Ammon's horn (tissue), 1 donor: ENCODE results near the gene SLC4A2.
"Not testable (repeated sequence)": the region's sequence is repeated elsewhere in the genome, so short reads cannot be mapped to it uniquely, and the experiment has no call there.

ENCODE experiments used
- DNase-seq: peaks from one replicate; pipeline ENCODE4 v3.0.0-alpha.2; 2016; ENCODE audit warnings: low spot score

The SLC4A2 gene

DNA sequence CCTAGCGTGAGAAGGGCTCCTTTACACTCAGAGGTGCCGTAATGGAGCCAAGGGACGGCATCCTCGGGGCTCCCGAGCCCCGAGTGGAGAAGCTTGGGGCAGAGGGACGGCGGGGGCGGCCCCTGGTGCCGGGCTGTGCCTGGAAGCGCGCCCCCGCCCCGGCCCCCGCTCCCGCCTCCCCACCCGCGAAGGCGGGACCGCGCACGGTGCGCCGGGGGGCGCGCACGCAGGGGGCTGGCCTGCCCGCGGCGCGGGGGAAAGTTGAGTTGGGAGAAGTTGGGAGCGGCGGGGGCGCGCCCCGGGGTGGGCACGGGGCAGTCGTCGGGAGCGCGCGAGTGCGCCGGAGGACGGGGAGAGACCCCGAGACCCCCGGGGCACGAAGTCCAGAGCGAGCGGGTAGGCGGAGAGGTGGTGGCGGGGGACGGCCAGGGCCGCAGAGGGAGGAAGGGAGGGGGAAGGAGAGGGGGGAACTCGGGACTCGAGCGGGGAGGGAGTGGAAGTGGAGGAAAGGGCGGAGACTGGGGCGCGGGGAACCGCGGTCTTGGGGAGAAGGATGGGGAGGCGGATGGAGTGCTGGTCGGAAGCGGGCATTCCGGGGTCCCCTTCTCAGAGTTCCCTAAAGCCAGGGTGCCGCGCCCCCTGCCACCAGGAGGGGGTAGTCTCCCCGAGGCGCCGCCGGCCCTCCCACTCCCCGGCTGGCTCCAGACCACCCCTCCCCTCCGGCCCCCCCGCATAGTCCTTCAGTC lies at the start of gene SLC4A2:
TSS of gene SLC4A2 (plus strand) at position 223 of the 746 bp plus-strand sequence. CDS start 2,399 bp downstream, outside the sequence.
- DNase-seq = peak; percentile 85

DNA sequence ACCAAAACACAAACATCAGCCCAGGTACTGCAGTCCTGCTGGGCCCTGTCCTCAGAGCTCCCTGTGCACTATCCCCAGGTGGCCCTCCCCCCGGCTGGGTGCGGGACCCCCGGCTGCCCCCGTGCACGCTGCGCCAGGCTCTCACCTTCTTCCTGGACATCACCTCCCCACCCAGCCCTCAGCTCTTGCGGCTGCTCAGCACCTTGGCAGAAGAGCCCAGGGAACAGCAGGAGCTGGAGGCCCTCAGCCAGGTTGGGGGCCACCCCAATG lies 49.4 kb upstream of the SLC4A2 start:
- no peak for DNase-seq

DNA sequence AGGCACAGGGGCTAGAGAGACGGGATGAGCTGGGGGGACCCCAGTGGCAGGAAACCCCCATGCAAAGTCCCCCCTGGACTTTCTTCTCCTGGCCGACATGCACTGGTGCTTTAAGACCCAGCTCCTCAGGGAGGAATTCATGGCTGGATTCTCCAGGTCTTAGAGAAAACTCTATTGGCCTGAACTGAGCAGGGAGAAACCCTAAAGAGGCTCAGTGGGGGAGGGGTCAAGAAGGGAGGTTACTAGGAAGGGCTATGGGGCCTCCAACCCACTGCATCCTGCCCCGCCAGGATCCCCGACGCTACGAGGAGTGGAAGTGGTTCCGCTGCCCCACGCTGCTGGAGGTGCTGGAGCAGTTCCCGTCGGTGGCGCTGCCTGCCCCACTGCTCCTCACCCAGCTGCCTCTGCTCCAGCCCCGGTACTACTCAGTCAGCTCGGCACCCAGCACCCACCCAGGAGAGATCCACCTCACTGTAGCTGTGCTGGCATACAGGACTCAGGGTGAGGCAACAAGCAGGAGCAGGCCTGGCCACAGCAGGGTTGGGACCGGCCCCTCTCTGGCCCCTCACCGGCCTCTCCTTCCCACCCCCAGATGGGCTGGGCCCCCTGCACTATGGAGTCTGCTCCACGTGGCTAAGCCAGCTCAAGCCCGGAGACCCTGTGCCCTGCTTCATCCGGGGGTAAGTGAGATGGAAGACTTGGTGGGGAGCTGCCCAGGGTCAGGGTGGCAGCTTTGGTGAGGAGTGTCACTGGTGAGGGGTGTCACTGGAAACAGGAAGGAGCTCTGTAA lies 48.9 kb upstream of the SLC4A2 start:
- no peak for DNase-seq

DNA sequence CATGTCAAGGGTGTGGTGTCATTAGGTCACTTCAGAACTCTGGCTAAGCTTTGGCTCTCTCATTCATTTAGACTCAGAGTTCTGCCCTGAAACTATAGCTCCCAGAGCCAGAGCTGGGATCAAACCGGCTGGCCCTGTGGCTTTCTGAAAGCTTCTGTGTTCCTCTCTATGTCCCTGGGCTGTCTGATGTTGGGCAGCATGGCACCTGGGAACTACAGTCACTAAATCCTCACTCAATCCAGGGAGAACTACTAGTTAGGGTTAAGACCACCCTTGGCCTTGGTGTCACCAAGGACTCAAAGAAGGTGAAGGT lies 48.3 kb upstream of the SLC4A2 start:
- no peak for DNase-seq

DNA sequence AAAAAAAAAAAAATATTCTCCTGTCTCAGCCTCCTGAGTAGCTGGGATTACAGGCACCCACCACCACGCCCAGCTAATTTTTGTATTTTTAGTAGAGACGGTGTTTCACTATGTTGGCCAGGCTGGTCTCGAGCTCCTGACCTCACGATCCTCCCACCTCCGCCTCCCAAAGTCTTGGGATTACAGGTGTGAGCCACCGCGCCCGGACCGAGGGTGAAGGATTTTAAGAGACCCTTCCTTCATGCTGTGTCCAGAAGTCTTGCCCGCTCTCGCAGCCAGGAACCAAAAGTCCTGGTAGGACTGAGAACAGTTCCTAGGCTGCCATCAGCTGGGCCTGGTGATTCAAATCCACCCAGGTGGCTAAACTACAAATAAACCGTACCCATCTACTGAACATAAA lies 47.8 kb upstream of the SLC4A2 start:
- not testable (repeated sequence) for DNase-seq

DNA sequence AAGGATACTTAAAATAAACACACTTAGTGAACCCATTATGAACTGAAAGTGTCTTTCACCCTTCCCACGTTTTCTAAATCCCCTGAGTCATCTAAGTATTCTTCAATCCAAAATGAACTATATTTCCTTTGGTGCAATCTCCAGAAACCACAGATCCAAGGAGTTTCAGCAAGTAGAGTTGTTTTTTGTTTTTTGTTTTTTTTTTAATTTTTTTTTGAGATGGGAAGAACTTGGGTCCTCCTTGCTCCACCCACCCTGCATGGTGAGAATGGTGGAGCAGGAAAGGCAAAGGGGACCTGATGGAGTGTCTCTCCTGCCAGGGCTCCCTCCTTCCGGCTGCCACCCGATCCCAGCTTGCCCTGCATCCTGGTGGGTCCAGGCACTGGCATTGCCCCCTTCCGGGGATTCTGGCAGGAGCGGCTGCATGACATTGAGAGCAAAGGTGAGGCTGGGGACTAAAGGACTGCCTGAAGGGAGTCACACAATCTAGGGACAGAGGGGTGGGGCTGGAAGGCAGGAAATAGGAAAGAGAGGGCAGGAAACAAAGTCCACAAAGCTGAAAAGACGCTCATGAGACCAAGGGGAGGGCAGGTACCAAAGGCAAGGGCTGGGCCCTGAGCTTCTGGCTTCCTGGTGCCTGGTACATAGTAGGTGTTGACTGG lies 47.2 kb upstream of the SLC4A2 start:
- no peak for DNase-seq

DNA sequence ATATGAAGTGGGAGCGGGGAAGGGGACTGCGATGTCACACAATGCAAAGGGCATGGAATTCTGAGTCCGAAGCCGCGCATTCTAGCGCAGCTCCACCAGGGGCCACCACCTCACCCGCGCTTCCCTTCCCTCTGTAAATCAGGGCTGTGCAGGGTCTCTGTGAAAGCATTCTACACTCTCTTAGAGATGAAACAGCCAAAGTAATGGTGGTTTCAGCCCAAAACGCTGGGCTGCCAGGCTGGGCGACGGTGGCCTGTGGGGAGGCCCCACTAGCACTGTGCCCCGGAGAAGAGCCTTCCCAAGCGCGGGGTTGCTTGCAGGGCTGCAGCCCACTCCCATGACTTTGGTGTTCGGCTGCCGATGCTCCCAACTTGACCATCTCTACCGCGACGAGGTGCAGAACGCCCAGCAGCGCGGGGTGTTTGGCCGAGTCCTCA lies 46.5 kb upstream of the SLC4A2 start:
- DNase-seq = no peak

GRCh38 chr7:151013356-151013732 lies 46.0 kb upstream of the SLC4A2 start:
- DNase-seq = no peak

GRCh38 chr7:151013733-151014497 lies 45.5 kb upstream of the SLC4A2 start:
- DNase-seq = peak; percentile 90

DNA sequence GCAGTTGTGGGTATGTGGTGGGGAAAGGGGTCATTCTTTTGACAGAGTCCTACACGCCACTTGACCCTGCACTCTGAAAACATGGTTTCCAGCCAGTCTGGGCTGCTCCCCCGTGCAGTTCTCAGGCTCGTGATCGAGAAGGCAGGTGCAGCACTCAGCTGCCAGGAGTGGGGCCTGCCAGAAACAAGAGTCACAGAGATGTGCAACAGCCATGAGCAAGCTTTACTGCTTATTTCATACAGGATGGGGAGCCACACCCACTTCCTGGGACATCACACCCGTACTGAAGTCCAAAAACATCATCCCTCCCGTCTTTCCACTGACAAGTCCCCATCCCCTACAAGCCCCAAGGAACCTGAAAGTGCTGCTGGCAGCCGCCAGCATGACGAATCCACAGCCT lies 44.4 kb upstream of the SLC4A2 start:
- no peak for DNase-seq

GRCh38 chr7:151015967-151016366 lies 43.4 kb upstream of the SLC4A2 start:
- DNase-seq = no peak

GRCh38 chr7:151016505-151016904 lies 42.9 kb upstream of the SLC4A2 start:
- no peak for DNase-seq

- no peak for DNase-seq
Measured at GRCh38 chr7:151016942-151017341, 42.4 kb upstream of the SLC4A2 start.

DNA sequence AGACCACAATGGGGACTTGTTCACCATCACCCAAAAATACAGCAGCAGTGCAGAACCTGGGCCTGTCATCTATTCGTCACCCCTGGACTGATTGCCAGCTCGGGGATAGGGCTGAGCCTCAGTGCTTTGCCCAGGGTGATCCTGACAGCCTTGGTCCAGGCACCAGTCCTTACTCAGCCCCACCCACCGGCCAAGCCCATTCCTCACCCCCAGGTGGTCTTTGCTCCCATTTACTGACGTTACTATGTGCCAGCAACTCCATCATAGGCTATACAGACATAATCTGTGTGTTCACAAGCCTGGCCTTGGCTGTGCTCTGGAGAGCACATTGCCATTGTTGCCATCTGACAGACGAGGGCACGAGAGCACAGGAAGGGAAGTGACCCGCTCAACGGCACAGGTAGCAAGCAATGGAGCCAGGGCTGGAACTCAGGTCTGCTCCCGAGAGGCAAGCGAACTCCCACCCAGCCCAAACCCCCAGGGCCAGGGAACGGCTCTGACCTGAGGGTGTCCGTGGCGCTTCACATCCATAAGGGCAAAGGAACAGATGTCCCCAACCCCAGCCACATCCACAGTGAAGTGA lies 41.9 kb upstream of the SLC4A2 start:
- no peak for DNase-seq

GRCh38 chr7:151017953-151018420 lies 41.4 kb upstream of the SLC4A2 start:
- DNase-seq = peak; percentile 54

GRCh38 chr7:151018421-151019129 lies 40.8 kb upstream of the SLC4A2 start:
- DNase-seq = no peak

DNA sequence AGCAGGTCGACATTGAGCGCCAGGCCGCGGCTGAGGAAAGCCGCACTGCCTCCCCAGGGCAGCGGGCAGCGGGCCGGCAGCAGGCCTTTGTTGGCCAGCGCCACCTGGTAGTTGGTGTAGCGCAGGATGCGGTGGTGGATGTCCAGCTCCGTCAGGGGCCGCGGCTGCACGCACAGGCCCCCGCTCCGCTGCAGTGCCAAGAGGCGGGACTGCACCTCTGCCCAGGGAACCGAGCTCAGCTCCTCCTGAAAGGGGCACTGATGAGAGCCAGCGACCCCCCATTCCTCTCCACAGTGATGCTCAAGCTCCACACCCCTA lies 40.3 kb upstream of the SLC4A2 start:
- DNase-seq = no peak

DNA sequence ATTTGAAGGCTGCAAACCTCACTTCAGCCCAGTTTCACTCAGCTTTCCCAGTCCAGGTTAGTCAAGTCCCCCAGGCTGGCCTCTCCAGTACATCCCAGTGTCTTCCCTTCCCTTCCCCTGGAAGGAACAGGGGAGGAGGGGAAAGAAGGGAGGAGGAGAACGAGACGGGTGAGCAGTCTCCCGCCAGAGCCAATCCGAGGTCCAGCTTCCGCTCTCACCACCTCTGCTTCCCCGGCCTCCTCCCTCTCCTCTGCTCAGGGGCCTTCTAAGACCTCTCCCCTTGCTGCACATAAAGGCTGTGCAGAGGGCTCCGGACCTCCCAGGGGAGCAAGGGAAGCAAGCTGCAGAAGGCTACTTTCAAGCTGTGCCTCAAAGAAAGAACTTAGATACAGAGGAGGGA lies 39.2 kb upstream of the SLC4A2 start:
- no peak for DNase-seq

DNA sequence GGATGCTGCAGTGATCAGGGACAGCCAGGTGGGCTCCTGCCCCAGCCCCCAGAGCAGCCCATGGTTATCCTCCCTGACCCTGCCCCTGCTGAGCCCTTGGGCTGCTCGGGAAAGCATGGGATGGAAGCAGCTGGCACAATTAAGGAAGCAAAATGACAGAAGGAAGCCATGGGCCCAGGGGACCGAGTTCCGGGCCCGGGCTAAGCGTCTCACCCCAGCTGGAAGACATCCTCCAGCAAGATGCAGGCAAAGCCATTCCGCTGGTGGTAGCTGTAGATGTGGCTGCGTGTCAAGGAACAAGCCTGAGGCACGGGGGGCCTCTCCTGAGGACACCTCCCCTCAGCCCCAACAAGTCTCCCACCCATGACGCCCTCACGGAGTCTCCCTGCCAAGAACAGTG lies 36.2 kb upstream of the SLC4A2 start:
- DNase-seq = no peak

DNA sequence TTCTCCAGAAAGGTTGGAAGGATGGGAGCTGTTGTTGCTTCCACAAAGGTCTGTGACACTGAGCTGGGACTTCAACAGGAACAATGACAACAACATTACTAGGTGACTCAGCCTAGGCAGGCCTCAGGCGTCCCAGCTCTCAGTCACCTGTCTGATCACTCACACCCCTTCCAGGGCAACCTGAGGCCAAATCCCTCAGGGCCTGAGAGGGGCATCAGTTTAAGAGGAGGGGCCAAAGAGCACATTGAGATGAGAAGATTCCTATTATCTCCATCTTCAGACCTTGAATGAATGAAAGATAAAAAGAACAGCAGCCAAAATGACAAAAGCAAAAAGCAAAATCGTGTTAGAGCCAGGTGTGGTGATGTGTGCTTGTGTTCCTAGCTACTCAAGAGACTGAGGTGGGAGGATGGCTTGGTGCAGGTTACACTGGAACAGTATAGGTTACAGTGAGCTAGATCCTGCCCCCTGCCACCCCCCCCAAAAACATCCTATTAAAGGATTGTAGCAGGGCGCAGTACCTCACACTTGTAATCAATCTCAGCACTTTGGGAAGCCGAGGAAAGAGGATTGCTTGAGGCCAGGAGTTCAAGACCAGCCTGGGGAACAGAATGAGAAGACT lies 34.8 kb upstream of the SLC4A2 start, which contains the start of gene ATG9B:
TSS of gene ATG9B (minus strand) at position 60 of the 622 bp plus-strand sequence. CDS start 71 bp downstream, outside the sequence.
- DNase-seq = no peak
